WTC11 (cell line): ENCODE data around the gene LTBP1. TPM values are rescaled to one million over a fixed set of nuclear protein-coding genes. Genes with fewer than 3 reads are reported as not detected.

Experiments
- ATAC-seq: fragments of 200-7000 bp; cut with Tn5 transposase; 2 replicates; pipeline ENCODE4 v1.10.0; 2021; ENCODE audit warnings: mild to moderate bottlenecking, moderate library complexity
- CTCF ChIA-PET: fragments of 300-600 bp; sonication (Branson Sonifier 250); formaldehyde crosslinking; loops from one replicate; lab custom pipeline; 2021; ENCODE audit warnings: antibody characterized with exemption; lab: Charles Lee
- POLR2A ChIA-PET: fragments of 350-600 bp; sonication (Branson Sonifier 250); formaldehyde crosslinking; loops from one replicate; lab custom pipeline; 2021; ENCODE audit warnings: antibody characterized with exemption; lab: Charles Lee
- DNase-seq: peaks from one replicate; pipeline ENCODE4 v3.0.0; 2021; ENCODE audit warnings: low spot score
- H3K27ac Mint-ChIP-seq: 2 replicates; pipeline ENCODE4 v1.8.0; 2021; ENCODE audit warnings: mixed read lengths
- H3K27me3 Mint-ChIP-seq: 2 replicates; pipeline ENCODE4 v1.8.0; 2021; ENCODE audit warnings: low read depth, mild to moderate bottlenecking, moderate library complexity, mixed read lengths
- H3K36me3 Mint-ChIP-seq: 2 replicates; pipeline ENCODE4 v1.8.0; 2021; ENCODE audit warnings: mixed read lengths
- H3K4me1 Mint-ChIP-seq: 2 replicates; pipeline ENCODE4 v1.8.0; 2022; ENCODE audit warnings: mixed read lengths
- H3K4me3 Mint-ChIP-seq: 2 replicates; pipeline ENCODE4 v1.8.0; 2021; ENCODE audit warnings: mild to moderate bottlenecking, moderate library complexity, mixed read lengths
- H3K9me3 Mint-ChIP-seq: 2 replicates; pipeline ENCODE4 v1.8.0; 2021; ENCODE audit warnings: mixed read lengths
- AR ChIP-seq: fragments of 250-450 bp; sonication (Bioruptor Pico); IDR thresholded peaks from 2 replicates; pipeline ENCODE4 v1.9.0; 2021; ENCODE audit warnings: mild to moderate bottlenecking
- GTF2I ChIP-seq: fragments of 250-450 bp; sonication (Bioruptor Pico); conservative IDR thresholded peaks from 2 replicates; pipeline ENCODE4 v1.4.0; 2021; ENCODE audit warnings: mild to moderate bottlenecking
- HMGA2 ChIP-seq: fragments of 250-450 bp; sonication (Bioruptor Pico); IDR thresholded peaks from 2 replicates; pipeline ENCODE4 v1.4.0; 2021; ENCODE audit warnings: mild to moderate bottlenecking, moderate library complexity
- JUN ChIP-seq: sonication (generic); formaldehyde crosslinking; IDR thresholded peaks from 2 replicates; pipeline ENCODE4 v1.8.0; 2023; ENCODE audit warnings: mild to moderate bottlenecking, missing genetic modification reagents
- KAT7 ChIP-seq: sonication (generic); formaldehyde crosslinking; IDR thresholded peaks from 2 replicates; pipeline ENCODE4 v1.8.1; 2023; ENCODE audit warnings: missing genetic modification reagents, mild to moderate bottlenecking, borderline replicate concordance
- MLX ChIP-seq: sonication (generic); formaldehyde crosslinking; IDR thresholded peaks from 2 replicates; pipeline ENCODE4 v1.8.1; 2023; ENCODE audit warnings: mild to moderate bottlenecking, missing genetic modification reagents, moderate library complexity
- MYBL2 ChIP-seq: sonication (generic); formaldehyde crosslinking; IDR thresholded peaks from 2 replicates; pipeline ENCODE4 v1.8.1; 2023; ENCODE audit warnings: mild to moderate bottlenecking, moderate library complexity, missing genetic modification reagents
- NFATC4 ChIP-seq: fragments of 250-450 bp; sonication (Bioruptor Pico); IDR thresholded peaks from 2 replicates; pipeline ENCODE4 v1.9.0; 2021; ENCODE audit warnings: mild to moderate bottlenecking
- NFYB ChIP-seq: sonication (generic); formaldehyde crosslinking; conservative IDR thresholded peaks from 2 replicates; pipeline ENCODE4 v1.8.0; 2022; ENCODE audit warnings: low read depth, missing genetic modification reagents
- NR3C1 ChIP-seq: sonication (generic); formaldehyde crosslinking; conservative IDR thresholded peaks from 2 replicates; pipeline ENCODE4 v1.8.1; 2023; ENCODE audit warnings: low read depth, mild to moderate bottlenecking, missing genetic modification reagents
- OVOL2 ChIP-seq: fragments of 250-450 bp; sonication (Bioruptor Pico); IDR thresholded peaks from 2 replicates; pipeline ENCODE4 v1.9.0; 2021; ENCODE audit warnings: mild to moderate bottlenecking, borderline replicate concordance
- TCF7 ChIP-seq: sonication (generic); formaldehyde crosslinking; IDR thresholded peaks from 2 replicates; pipeline ENCODE4 v1.8.0; 2022; ENCODE audit warnings: mild to moderate bottlenecking, low read depth, missing genetic modification reagents, moderate library complexity
- TEAD4 ChIP-seq: sonication (generic); formaldehyde crosslinking; IDR thresholded peaks from 2 replicates; pipeline ENCODE4 v1.8.0; 2022; ENCODE audit warnings: mild to moderate bottlenecking, missing genetic modification reagents
- ZBTB21 ChIP-seq: sonication (generic); formaldehyde crosslinking; IDR thresholded peaks from 2 replicates; pipeline ENCODE4 v1.8.1; 2023; ENCODE audit warnings: mild to moderate bottlenecking, missing genetic modification reagents, borderline replicate concordance
- ZBTB43 ChIP-seq: sonication (generic); formaldehyde crosslinking; IDR thresholded peaks from 2 replicates; pipeline ENCODE4 v1.8.1; 2023; ENCODE audit warnings: mild to moderate bottlenecking, missing genetic modification reagents
- ZNF138 ChIP-seq: sonication (generic); formaldehyde crosslinking; conservative IDR thresholded peaks from 2 replicates; pipeline ENCODE4 v1.8.1; 2022; ENCODE audit warnings: mild to moderate bottlenecking, moderate library complexity, missing genetic modification reagents
- ZNF219 ChIP-seq: sonication (generic); formaldehyde crosslinking; IDR thresholded peaks from 2 replicates; pipeline ENCODE4 v1.8.0; 2023; ENCODE audit warnings: missing genetic modification reagents, mild to moderate bottlenecking, borderline replicate concordance
- ZNF263 ChIP-seq: sonication (generic); formaldehyde crosslinking; IDR thresholded peaks from 2 replicates; pipeline ENCODE4 v1.8.1; 2022; ENCODE audit warnings: low read depth, mild to moderate bottlenecking, moderate library complexity, missing genetic modification reagents
- total RNA-seq: library from RNA; stranded (reverse); gene quantifications from 3 replicates; pipeline ENCODE4 v1.2.3, GENCODE V29; 2021
- TF ChIP-seq, protein P1 (sequence below): sonication (generic); formaldehyde crosslinking; IDR thresholded peaks from 2 replicates; pipeline ENCODE4 v1.8.1; 2022; ENCODE audit warnings: missing genetic modification reagents, borderline replicate concordance
- TF ChIP-seq, protein P2 (sequence below): fragments of 250-450 bp; sonication (Bioruptor Pico); IDR thresholded peaks from 2 replicates; pipeline ENCODE4 v2.1.2; 2022; ENCODE audit warnings: mild to moderate bottlenecking, moderate library complexity

Gene LTBP1
- total RNA-seq, 1 experiment from 2014 or later: 33.6 TPM

GRCh38 chr2:33412920-33413319 is 466.2 kb downstream of the LTBP1 start:
- TF ChIP-seq ZNF138 (no peak), TCF7 (CRISPR knock-in tag) (no peak), NFYB (CRISPR knock-in tag) (no peak), OVOL2 (no peak), AR (CRISPR knock-in tag) (no peak), ZNF219 (CRISPR knock-in tag) (no peak)
- TF ChIP-seq, protein P1, sequence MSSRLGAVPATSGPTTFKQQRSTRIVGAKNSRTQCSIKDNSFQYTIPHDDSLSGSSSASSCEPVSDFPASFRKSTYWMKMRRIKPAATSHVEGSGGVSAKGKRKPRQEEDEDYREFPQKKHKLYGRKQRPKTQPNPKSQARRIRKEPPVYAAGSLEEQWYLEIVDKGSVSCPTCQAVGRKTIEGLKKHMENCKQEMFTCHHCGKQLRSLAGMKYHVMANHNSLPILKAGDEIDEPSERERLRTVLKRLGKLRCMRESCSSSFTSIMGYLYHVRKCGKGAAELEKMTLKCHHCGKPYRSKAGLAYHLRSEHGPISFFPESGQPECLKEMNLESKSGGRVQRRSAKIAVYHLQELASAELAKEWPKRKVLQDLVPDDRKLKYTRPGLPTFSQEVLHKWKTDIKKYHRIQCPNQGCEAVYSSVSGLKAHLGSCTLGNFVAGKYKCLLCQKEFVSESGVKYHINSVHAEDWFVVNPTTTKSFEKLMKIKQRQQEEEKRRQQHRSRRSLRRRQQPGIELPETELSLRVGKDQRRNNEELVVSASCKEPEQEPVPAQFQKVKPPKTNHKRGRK (CRISPR knock-in tag): no peak
- CTCF ChIA-PET: interaction anchor here (0.7 to 1.8 kb wide), 9 partner anchors 10 to 186 kb away, joined by 3 to 16 read pairs (median 3); partner anchors contain the start of gene FAM98A
- DNase-seq (no peak), ATAC-seq (peak; percentile 63)
- Mint-ChIP-seq H3K36me3 (peaks cover 8% of the 10 kb centered on the region), H3K27me3 (no peaks in the 10 kb centered on the region), H3K27ac (no peak overlapping the region), H3K4me3 (no peak overlapping the region), H3K4me1 (peaks cover 10% of the 10 kb centered on the region; the same call in 1 of the 2 replicates), H3K9me3 (peaks cover 8% of the 10 kb centered on the region)
- POLR2A ChIA-PET: no interaction called here

DNA sequence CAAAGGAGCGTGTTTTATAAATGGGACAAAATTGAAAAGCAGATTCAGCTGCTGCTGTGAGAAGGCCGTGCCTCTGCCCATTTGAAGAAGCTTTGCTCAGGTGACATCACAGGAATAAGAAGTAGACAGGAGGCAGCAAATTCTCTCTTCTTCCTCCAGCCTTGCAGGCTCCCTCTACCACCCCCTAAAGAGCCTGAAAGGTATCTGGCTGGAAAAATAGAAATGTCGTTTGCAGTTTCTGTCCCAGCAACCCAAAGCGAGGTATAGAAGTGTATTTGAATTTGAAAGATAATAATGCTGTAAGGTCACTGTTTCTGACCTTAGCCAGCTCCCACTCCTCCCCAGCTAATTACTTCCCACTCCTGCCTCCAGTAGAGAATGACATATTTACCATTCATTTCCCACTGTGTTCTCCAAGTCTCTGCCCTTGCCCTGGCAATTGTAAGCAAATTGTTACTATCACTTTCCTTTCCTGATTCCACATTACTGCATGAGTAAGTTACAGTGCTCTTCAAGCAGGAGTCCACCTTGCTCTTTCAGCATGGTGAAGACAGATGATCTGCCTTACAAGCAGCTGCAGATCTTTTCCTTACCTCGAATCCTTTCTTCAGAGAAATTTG is 472.9 kb downstream of the LTBP1 start:
- no peak for TF ChIP-seq GTF2I (CRISPR knock-in tag)
- Mint-ChIP-seq H3K9me3 (no peaks in the 10 kb centered on the region), H3K27me3 (no peaks in the 10 kb centered on the region), H3K36me3 (no peaks in the 10 kb centered on the region), H3K4me1 (peaks cover 9% of the 10 kb centered on the region), H3K4me3 (no peak overlapping the region), H3K27ac (no peak overlapping the region)
- no peak for DNase-seq
- ChIA-PET POLR2A (no interaction called here), CTCF (interaction anchor here (0.6 to 2.1 kb wide), 2 partner anchors 41 to 164 kb away, joined by 8 to 11 read pairs; no protein-coding TSS in a partner anchor)
- ATAC-seq: peak; percentile 60

GRCh38 chr2:33420726-33421125 is 474.0 kb downstream of the LTBP1 start:
- CTCF ChIA-PET: no interaction called here
- Mint-ChIP-seq H3K27me3 (no peaks in the 10 kb centered on the region), H3K36me3 (no peaks in the 10 kb centered on the region), H3K4me3 (no peak overlapping the region), H3K9me3 (peaks cover 7% of the 10 kb centered on the region)
- POLR2A ChIA-PET: no interaction called here
- ATAC-seq: no peak
- no peak for TF ChIP-seq HMGA2 (CRISPR knock-in tag)
- TF ChIP-seq TEAD4 (CRISPR knock-in tag): no peak
- no peak for TF ChIP-seq NFATC4 (CRISPR knock-in tag)
- no peak for TF ChIP-seq ZNF263
- TF ChIP-seq, protein P2, sequence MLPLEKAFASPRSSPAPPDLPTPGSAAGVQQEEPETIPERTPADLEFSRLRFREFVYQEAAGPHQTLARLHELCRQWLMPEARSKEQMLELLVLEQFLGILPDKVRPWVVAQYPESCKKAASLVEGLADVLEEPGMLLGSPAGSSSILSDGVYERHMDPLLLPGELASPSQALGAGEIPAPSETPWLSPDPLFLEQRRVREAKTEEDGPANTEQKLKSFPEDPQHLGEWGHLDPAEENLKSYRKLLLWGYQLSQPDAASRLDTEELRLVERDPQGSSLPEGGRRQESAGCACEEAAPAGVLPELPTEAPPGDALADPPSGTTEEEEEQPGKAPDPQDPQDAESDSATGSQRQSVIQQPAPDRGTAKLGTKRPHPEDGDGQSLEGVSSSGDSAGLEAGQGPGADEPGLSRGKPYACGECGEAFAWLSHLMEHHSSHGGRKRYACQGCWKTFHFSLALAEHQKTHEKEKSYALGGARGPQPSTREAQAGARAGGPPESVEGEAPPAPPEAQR: no peak
- TF ChIP-seq KAT7: no peak
- TF ChIP-seq NR3C1: no peak
- TF ChIP-seq ZBTB43 (CRISPR knock-in tag): no peak
- TF ChIP-seq JUN: no peak
- TF ChIP-seq MLX (CRISPR knock-in tag): no peak
- no peak for TF ChIP-seq ZBTB21
- no peak for TF ChIP-seq MYBL2 (CRISPR knock-in tag)
- TF ChIP-seq, all 79 proteins: peak for 0
- peaks cover 9% of the 10 kb centered on the region for H3K4me1 Mint-ChIP-seq
- no peak overlapping the region for H3K27ac Mint-ChIP-seq
- no peak for DNase-seq
